Gastrocnemius medialis (tissue), 4 donors: ENCODE results near the gene TIAM2.

ENCODE experiments used
- POLR2A ChIP-seq, 2 donors: fragments of 450-650 bp; IDR thresholded peaks; one replicate each; pipeline ENCODE4 v1.6.1; 2017; ENCODE audit warnings: antibody characterized with exemption in 2 of 2, mild to moderate bottlenecking in 2 of 2, moderate library complexity in 2 of 2
- TF ChIP-seq, protein P1 (sequence below), 5 experiments: fragments of 450-650 bp in 3 of 5; fragments of 200-600 bp in 2 of 5; sonication (generic) in 2 of 5; IDR thresholded peaks in 4 of 5; conservative IDR thresholded peaks in 1 of 5; 1 replicate in 4 of 5; 2 replicates in 1 of 5; pipeline ENCODE4 v1.5.1; 2016 to 2019; ENCODE audit warnings: antibody characterized with exemption in 5 of 5, mild to moderate bottlenecking in 3 of 5, moderate library complexity in 3 of 5

DNA sequence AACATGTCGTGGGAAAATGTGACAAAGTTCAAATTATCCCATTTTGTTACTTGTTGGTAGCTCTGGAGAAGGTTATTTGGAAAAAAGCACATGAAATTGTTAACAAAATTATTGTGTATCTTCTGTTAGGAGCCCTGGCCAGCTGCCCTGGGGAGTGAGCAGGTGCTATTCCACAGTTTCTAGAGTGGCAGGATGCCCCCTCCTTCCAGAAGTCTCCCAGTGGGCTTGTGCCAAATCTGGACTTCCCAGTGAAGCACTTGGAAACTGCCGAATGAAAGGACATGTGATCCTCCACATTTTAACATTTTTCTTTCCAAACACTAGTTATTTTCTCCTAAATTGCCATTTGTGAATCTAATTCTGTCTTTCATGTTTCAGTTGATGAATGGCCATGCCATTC lies 201.8 kb downstream of the TIAM2 start:
- no peak for TF ChIP-seq POLR2A (IDR thresholded peaks at IDR 0.05)
- TF ChIP-seq, protein P1, sequence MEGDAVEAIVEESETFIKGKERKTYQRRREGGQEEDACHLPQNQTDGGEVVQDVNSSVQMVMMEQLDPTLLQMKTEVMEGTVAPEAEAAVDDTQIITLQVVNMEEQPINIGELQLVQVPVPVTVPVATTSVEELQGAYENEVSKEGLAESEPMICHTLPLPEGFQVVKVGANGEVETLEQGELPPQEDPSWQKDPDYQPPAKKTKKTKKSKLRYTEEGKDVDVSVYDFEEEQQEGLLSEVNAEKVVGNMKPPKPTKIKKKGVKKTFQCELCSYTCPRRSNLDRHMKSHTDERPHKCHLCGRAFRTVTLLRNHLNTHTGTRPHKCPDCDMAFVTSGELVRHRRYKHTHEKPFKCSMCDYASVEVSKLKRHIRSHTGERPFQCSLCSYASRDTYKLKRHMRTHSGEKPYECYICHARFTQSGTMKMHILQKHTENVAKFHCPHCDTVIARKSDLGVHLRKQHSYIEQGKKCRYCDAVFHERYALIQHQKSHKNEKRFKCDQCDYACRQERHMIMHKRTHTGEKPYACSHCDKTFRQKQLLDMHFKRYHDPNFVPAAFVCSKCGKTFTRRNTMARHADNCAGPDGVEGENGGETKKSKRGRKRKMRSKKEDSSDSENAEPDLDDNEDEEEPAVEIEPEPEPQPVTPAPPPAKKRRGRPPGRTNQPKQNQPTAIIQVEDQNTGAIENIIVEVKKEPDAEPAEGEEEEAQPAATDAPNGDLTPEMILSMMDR (IDR thresholded peaks at IDR 0.05 in 4 of 5, conservative IDR thresholded peaks at IDR 0.05 in 1 of 5), result no peak
